WTC11 (cell line): ENCODE results near the gene TMEM181. TPM values are rescaled to one million over a fixed set of nuclear protein-coding genes. Genes with fewer than 3 reads are reported as not detected.
"Not testable (repeated sequence)": the region's sequence is repeated elsewhere in the genome, so short reads cannot be mapped to it uniquely, and the experiment has no call there.

ENCODE experiments used
- ATAC-seq: fragments of 200-7000 bp; cut with Tn5 transposase; 2 replicates; pipeline ENCODE4 v1.10.0; 2021; ENCODE audit warnings: mild to moderate bottlenecking, moderate library complexity
- CTCF ChIA-PET: fragments of 300-600 bp; sonication (Branson Sonifier 250); formaldehyde crosslinking; loops from one replicate; lab custom pipeline; 2021; ENCODE audit warnings: antibody characterized with exemption; lab: Charles Lee
- POLR2A ChIA-PET: fragments of 350-600 bp; sonication (Branson Sonifier 250); formaldehyde crosslinking; loops from one replicate; lab custom pipeline; 2021; ENCODE audit warnings: antibody characterized with exemption; lab: Charles Lee
- DNase-seq: peaks from one replicate; pipeline ENCODE4 v3.0.0; 2021; ENCODE audit warnings: low spot score
- H3K27ac Mint-ChIP-seq: 2 replicates; pipeline ENCODE4 v1.8.0; 2021; ENCODE audit warnings: mixed read lengths
- H3K27me3 Mint-ChIP-seq: 2 replicates; pipeline ENCODE4 v1.8.0; 2021; ENCODE audit warnings: low read depth, mild to moderate bottlenecking, moderate library complexity, mixed read lengths
- H3K36me3 Mint-ChIP-seq: 2 replicates; pipeline ENCODE4 v1.8.0; 2021; ENCODE audit warnings: mixed read lengths
- H3K4me1 Mint-ChIP-seq: 2 replicates; pipeline ENCODE4 v1.8.0; 2022; ENCODE audit warnings: mixed read lengths
- H3K4me3 Mint-ChIP-seq: 2 replicates; pipeline ENCODE4 v1.8.0; 2021; ENCODE audit warnings: mild to moderate bottlenecking, moderate library complexity, mixed read lengths
- H3K9me3 Mint-ChIP-seq: 2 replicates; pipeline ENCODE4 v1.8.0; 2021; ENCODE audit warnings: mixed read lengths
- AFF4 ChIP-seq: sonication (generic); formaldehyde crosslinking; IDR thresholded peaks from 2 replicates; pipeline ENCODE4 v1.8.1; 2023; ENCODE audit warnings: mild to moderate bottlenecking, missing genetic modification reagents, borderline replicate concordance
- ATF1 ChIP-seq: sonication (generic); formaldehyde crosslinking; IDR thresholded peaks from 2 replicates; pipeline ENCODE4 v1.8.1; 2023; ENCODE audit warnings: mild to moderate bottlenecking, moderate library complexity, missing genetic modification reagents
- CREB1 ChIP-seq: sonication (generic); formaldehyde crosslinking; IDR thresholded peaks from 2 replicates; pipeline ENCODE4 v1.8.0; 2023; ENCODE audit warnings: mild to moderate bottlenecking, missing genetic modification reagents
- ELF4 ChIP-seq: sonication (generic); formaldehyde crosslinking; IDR thresholded peaks from 2 replicates; pipeline ENCODE4 v1.8.1; 2022; ENCODE audit warnings: low read depth, mild to moderate bottlenecking, moderate library complexity, missing genetic modification reagents
- MYBL2 ChIP-seq: sonication (generic); formaldehyde crosslinking; IDR thresholded peaks from 2 replicates; pipeline ENCODE4 v1.8.1; 2023; ENCODE audit warnings: mild to moderate bottlenecking, moderate library complexity, missing genetic modification reagents
- NR1H2 ChIP-seq: sonication (generic); formaldehyde crosslinking; IDR thresholded peaks from 2 replicates; pipeline ENCODE4 v1.9.0; 2021; ENCODE audit warnings: mild to moderate bottlenecking, moderate library complexity, missing genetic modification reagents
- NR2C2 ChIP-seq: sonication (generic); formaldehyde crosslinking; IDR thresholded peaks from 2 replicates; pipeline ENCODE4 v1.8.0; 2022; ENCODE audit warnings: mild to moderate bottlenecking, missing genetic modification reagents
- NR3C1 ChIP-seq: sonication (generic); formaldehyde crosslinking; conservative IDR thresholded peaks from 2 replicates; pipeline ENCODE4 v1.8.1; 2023; ENCODE audit warnings: low read depth, mild to moderate bottlenecking, missing genetic modification reagents
- PREB ChIP-seq: sonication (generic); formaldehyde crosslinking; IDR thresholded peaks from 2 replicates; pipeline ENCODE4 v1.8.1; 2022; ENCODE audit warnings: mild to moderate bottlenecking, missing genetic modification reagents, moderate library complexity, borderline replicate concordance
- SMAD3 ChIP-seq: sonication (generic); formaldehyde crosslinking; IDR thresholded peaks from 2 replicates; pipeline ENCODE4 v1.8.0; 2022; ENCODE audit warnings: missing genetic modification reagents, mild to moderate bottlenecking, borderline replicate concordance
- SP1 ChIP-seq: sonication (generic); formaldehyde crosslinking; conservative IDR thresholded peaks from 2 replicates; pipeline ENCODE4 v1.8.1; 2022; ENCODE audit warnings: missing genetic modification reagents
- TEAD1 ChIP-seq: sonication (generic); formaldehyde crosslinking; IDR thresholded peaks from 2 replicates; pipeline ENCODE4 v1.8.0; 2022; ENCODE audit warnings: mild to moderate bottlenecking, missing genetic modification reagents
- ZBTB21 ChIP-seq: sonication (generic); formaldehyde crosslinking; IDR thresholded peaks from 2 replicates; pipeline ENCODE4 v1.8.1; 2023; ENCODE audit warnings: mild to moderate bottlenecking, missing genetic modification reagents, borderline replicate concordance
- ZMAT4 ChIP-seq: fragments of 250-450 bp; sonication (Bioruptor Pico); IDR thresholded peaks from 2 replicates; pipeline ENCODE4 v1.9.0; 2021; ENCODE audit warnings: mild to moderate bottlenecking
- ZNF121 ChIP-seq: sonication (generic); formaldehyde crosslinking; IDR thresholded peaks from 2 replicates; pipeline ENCODE4 v1.8.0; 2023; ENCODE audit warnings: missing genetic modification reagents
- ZNF281 ChIP-seq: sonication (generic); formaldehyde crosslinking; IDR thresholded peaks from 2 replicates; pipeline ENCODE4 v1.8.0; 2023; ENCODE audit warnings: mild to moderate bottlenecking, missing genetic modification reagents
- total RNA-seq: library from RNA; stranded (reverse); gene quantifications from 3 replicates; pipeline ENCODE4 v1.2.3, GENCODE V29; 2021
- TF ChIP-seq, protein P1 (sequence below): sonication (generic); formaldehyde crosslinking; IDR thresholded peaks from 2 replicates; pipeline ENCODE4 v1.8.1; 2022; ENCODE audit warnings: missing genetic modification reagents, borderline replicate concordance
- TF ChIP-seq, protein P2 (sequence below): sonication (generic); formaldehyde crosslinking; IDR thresholded peaks from 2 replicates; pipeline ENCODE4 v1.8.1; 2023; ENCODE audit warnings: mild to moderate bottlenecking, missing genetic modification reagents, moderate library complexity

Gene TMEM181
- total RNA-seq, 1 experiment from 2014 or later, result 18.8 TPM

DNA sequence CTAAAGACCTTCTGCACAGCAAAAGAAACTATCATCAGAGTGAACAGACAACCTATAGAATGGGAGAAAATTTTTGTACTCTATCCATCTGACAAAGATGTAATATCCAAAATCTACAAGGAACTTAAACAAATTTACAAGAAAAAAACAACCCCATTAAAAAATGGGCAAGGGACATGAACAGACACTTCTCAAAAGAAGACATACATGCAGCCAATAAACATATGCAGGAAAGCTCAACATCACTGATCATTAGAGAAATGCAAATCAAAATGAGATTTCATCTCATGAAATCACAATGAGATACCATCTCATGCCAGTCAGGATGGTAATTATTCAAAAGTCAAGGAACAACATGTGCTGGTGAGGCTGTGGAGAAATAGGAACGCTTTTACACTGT is 32.0 kb upstream of the TMEM181 start:
- H3K4me3 Mint-ChIP-seq, DNase-seq, H3K27ac Mint-ChIP-seq, POLR2A ChIA-PET, CTCF ChIA-PET, H3K4me1 Mint-ChIP-seq, ATAC-seq, H3K36me3 Mint-ChIP-seq: not testable (repeated sequence)
- H3K27me3 Mint-ChIP-seq, result peaks cover 37% of the 10 kb centered on the region
- H3K9me3 Mint-ChIP-seq, result peaks cover 23% of the 10 kb centered on the region

GRCh38 chr6:158528826-158529225 is 31.1 kb upstream of the TMEM181 start:
- H3K36me3 Mint-ChIP-seq, result peaks cover 5% of the 10 kb centered on the region; the same call in 1 of the 2 replicates
- DNase-seq (no peak), ATAC-seq (no peak)
- H3K27ac Mint-ChIP-seq, result no peak overlapping the region
- H3K4me3 Mint-ChIP-seq, result no peak overlapping the region
- POLR2A ChIA-PET, result no interaction called here
- CTCF ChIA-PET, result no interaction called here
- H3K4me1 Mint-ChIP-seq, result no peaks in the 10 kb centered on the region
- TF ChIP-seq ATF1 (CRISPR knock-in tag), result no peak
- no peak for TF ChIP-seq SMAD3 (CRISPR knock-in tag)
- TF ChIP-seq ZNF121, result no peak
- TF ChIP-seq ZNF281 (CRISPR knock-in tag), result no peak
- TF ChIP-seq ZMAT4 (CRISPR knock-in tag), result no peak
- H3K9me3 Mint-ChIP-seq, result peaks cover 20% of the 10 kb centered on the region
- peaks cover 34% of the 10 kb centered on the region for H3K27me3 Mint-ChIP-seq

GRCh38 chr6:158529629-158530028 is 30.3 kb upstream of the TMEM181 start:
- Mint-ChIP-seq H3K27ac (no peak overlapping the region), H3K27me3 (peaks cover 28% of the 10 kb centered on the region), H3K36me3 (peaks cover 5% of the 10 kb centered on the region; the same call in 1 of the 2 replicates), H3K4me1 (no peaks in the 10 kb centered on the region), H3K4me3 (no peak overlapping the region), H3K9me3 (peaks cover 20% of the 10 kb centered on the region)
- CTCF ChIA-PET, result interaction anchor here (0.8 kb wide), 1 partner anchor 33 kb away, joined by 3 read pairs; no protein-coding TSS in a partner anchor
- POLR2A ChIA-PET, result no interaction called here
- DNase-seq (no peak), ATAC-seq (no peak)
- no peak for TF ChIP-seq TEAD1 (CRISPR knock-in tag)

DNA sequence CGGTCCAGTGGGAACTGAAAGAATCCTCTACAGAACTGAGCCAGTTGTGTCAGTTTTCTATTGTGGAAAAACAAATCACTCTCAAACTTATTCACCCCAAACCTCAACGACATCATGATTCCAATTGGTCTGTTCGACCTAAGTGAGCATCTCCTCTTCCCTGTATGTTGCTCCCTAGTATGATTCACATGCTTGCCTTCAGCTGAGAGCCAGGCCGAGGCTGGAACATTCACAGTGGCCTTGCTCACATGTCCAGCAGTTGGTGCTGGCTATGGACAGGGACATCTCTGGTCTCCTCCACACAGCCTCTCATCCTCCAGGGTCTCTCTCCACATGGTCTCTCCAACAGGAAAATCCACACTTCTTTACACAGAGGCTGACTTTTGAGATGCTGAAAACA is 28.3 kb upstream of the TMEM181 start:
- Mint-ChIP-seq H3K4me3 (no peak overlapping the region), H3K27ac (no peak overlapping the region), H3K27me3 (peaks cover 18% of the 10 kb centered on the region), H3K9me3 (peaks cover 18% of the 10 kb centered on the region), H3K36me3 (peaks cover 5% of the 10 kb centered on the region; the same call in 1 of the 2 replicates), H3K4me1 (peaks cover 2% of the 10 kb centered on the region; the same call in 1 of the 2 replicates)
- ATAC-seq (no peak), DNase-seq (no peak)
- POLR2A ChIA-PET, result interaction anchor here (0.5 kb wide), 1 partner anchor 19 kb away, joined by 4 read pairs; no protein-coding TSS in a partner anchor
- CTCF ChIA-PET, result no interaction called here
- TF ChIP-seq SP1 (no peak), MYBL2 (CRISPR knock-in tag) (no peak), CREB1 (CRISPR knock-in tag) (no peak), PREB (CRISPR knock-in tag) (no peak), ZBTB21 (CRISPR knock-in tag) (no peak), AFF4 (CRISPR knock-in tag) (no peak), NR3C1 (CRISPR knock-in tag) (no peak), NR1H2 (no peak), ELF4 (no peak), NR2C2 (CRISPR knock-in tag) (no peak)
- TF ChIP-seq, protein P1, sequence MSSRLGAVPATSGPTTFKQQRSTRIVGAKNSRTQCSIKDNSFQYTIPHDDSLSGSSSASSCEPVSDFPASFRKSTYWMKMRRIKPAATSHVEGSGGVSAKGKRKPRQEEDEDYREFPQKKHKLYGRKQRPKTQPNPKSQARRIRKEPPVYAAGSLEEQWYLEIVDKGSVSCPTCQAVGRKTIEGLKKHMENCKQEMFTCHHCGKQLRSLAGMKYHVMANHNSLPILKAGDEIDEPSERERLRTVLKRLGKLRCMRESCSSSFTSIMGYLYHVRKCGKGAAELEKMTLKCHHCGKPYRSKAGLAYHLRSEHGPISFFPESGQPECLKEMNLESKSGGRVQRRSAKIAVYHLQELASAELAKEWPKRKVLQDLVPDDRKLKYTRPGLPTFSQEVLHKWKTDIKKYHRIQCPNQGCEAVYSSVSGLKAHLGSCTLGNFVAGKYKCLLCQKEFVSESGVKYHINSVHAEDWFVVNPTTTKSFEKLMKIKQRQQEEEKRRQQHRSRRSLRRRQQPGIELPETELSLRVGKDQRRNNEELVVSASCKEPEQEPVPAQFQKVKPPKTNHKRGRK (CRISPR knock-in tag), result no peak
- TF ChIP-seq, protein P2, sequence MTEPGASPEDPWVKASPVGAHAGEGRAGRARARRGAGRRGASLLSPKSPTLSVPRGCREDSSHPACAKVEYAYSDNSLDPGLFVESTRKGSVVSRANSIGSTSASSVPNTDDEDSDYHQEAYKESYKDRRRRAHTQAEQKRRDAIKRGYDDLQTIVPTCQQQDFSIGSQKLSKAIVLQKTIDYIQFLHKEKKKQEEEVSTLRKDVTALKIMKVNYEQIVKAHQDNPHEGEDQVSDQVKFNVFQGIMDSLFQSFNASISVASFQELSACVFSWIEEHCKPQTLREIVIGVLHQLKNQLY (CRISPR knock-in tag), result no peak
